Fibroblast of lung (primary cell): ENCODE measurements around the gene ZSWIM4. TPM values are rescaled to one million over a fixed set of nuclear protein-coding genes. Genes with fewer than 3 reads are reported as not detected.
A peak's percentile ranks its signal among the peaks of the same experiment; 100 is the strongest.
"Not testable (repeated sequence)": the region's sequence is repeated elsewhere in the genome, so short reads cannot be mapped to it uniquely, and the experiment has no call there.

Source experiments
- DNase-seq, 2 donors: peaks; one replicate each; pipeline versions ENCODE4 v3.0.0 to v3.0.0-alpha.2; 2010; ENCODE audit warnings: low read depth in 2 of 2
- H2AFZ ChIP-seq: 2 replicates; pipeline ENCODE4 v1.5.1; 2012; ENCODE audit warnings: low read length, control low read depth, inconsistent platforms
- H3K27ac ChIP-seq: 2 replicates; pipeline ENCODE4 v1.5.1; 2011; ENCODE audit warnings: low read length, control low read depth; ENCODE audit not compliant: insufficient read depth
- H3K27me3 ChIP-seq: 2 replicates; pipeline ENCODE4 v1.5.1; 2011; ENCODE audit warnings: mild to moderate bottlenecking, low read length; ENCODE audit not compliant: control insufficient read depth, insufficient read depth
- H3K36me3 ChIP-seq: 2 replicates; pipeline ENCODE4 v1.5.1; 2011; ENCODE audit warnings: low read length; ENCODE audit not compliant: control insufficient read depth, insufficient read depth
- H3K4me1 ChIP-seq: 2 replicates; pipeline ENCODE4 v1.5.1; 2011; ENCODE audit warnings: low read length; ENCODE audit not compliant: control insufficient read depth, insufficient read depth; ENCODE audit errors: extremely low read depth
- H3K4me2 ChIP-seq: 2 replicates; pipeline ENCODE4 v1.5.1; 2011; ENCODE audit warnings: low read length, control low read depth; ENCODE audit not compliant: insufficient read depth; ENCODE audit errors: extremely low read depth
- H3K4me3 ChIP-seq, 4 experiments: fragments of 200-600 bp in 1 of 4; sonication (generic) in 1 of 4; replicated peaks in 1 of 4; 2 replicates each; pipeline ENCODE4 v1.5.1; 2011 to 2016; ENCODE audit warnings: low read length in 4 of 4, low read depth in 3 of 4, mild to moderate bottlenecking in 3 of 4, control low read depth in 2 of 4, inconsistent platforms in 1 of 4, mixed read lengths in 1 of 4; ENCODE audit not compliant: insufficient read depth in 1 of 4; ENCODE audit errors: control extremely low read depth in 1 of 4
- H3K79me2 ChIP-seq: 2 replicates; pipeline ENCODE4 v1.5.1; 2012; ENCODE audit warnings: mild to moderate bottlenecking, low read length, inconsistent platforms; ENCODE audit not compliant: control insufficient read depth, insufficient read depth
- H3K9ac ChIP-seq: 2 replicates; pipeline ENCODE4 v1.5.1; 2011; ENCODE audit warnings: mild to moderate bottlenecking, low read length, control low read depth; ENCODE audit not compliant: insufficient read depth
- H3K9me3 ChIP-seq: 2 replicates; pipeline ENCODE4 v1.5.1; 2012; ENCODE audit warnings: low read depth, low read length; ENCODE audit not compliant: control insufficient read depth, insufficient read depth
- H4K20me1 ChIP-seq: 2 replicates; pipeline ENCODE4 v1.5.1; 2011; ENCODE audit warnings: low read length; ENCODE audit not compliant: control insufficient read depth, insufficient read depth; ENCODE audit errors: extremely low read depth
- EZH2 ChIP-seq: IDR thresholded peaks from 2 replicates; pipeline ENCODE4 v1.5.1; 2012; ENCODE audit warnings: low read length, control low read depth, mild to moderate bottlenecking; ENCODE audit errors: missing control alignments
- polyA plus RNA-seq, 2 donors: library from polyadenylated mRNA; depleted of rRNA in 1 of 2; stranded (reverse) in 1 of 2; unstranded in 1 of 2; fragments of >200 nt; gene quantifications; 2 replicates each; pipeline ENCODE4 v1.2.1, GENCODE V29; 2011 to 2012; ENCODE audit warnings: missing spikeins in 1 of 2
- total RNA-seq: library from RNA; depleted of rRNA; stranded (reverse); fragments of >200 nt; gene quantifications from 2 replicates; pipeline ENCODE4 v1.2.1, GENCODE V29; 2014
- TF ChIP-seq, protein P1 (sequence below), 2 donors: IDR thresholded peaks in 1 of 2; conservative IDR thresholded peaks in 1 of 2; 1 replicate in 1 of 2; 2 replicates in 1 of 2; pipeline ENCODE4 v1.5.1; 2011 to 2012; ENCODE audit warnings: low read length in 2 of 2, control low read depth in 1 of 2, inconsistent platforms in 1 of 2, low read depth in 1 of 2, mild to moderate bottlenecking in 1 of 2

ZSWIM4 gene
- total and polyA plus RNA-seq, 2 donors (not counting 1 experiment from before 2014, with no cell fraction given), result 1.6 to 5.6 TPM

DNA sequence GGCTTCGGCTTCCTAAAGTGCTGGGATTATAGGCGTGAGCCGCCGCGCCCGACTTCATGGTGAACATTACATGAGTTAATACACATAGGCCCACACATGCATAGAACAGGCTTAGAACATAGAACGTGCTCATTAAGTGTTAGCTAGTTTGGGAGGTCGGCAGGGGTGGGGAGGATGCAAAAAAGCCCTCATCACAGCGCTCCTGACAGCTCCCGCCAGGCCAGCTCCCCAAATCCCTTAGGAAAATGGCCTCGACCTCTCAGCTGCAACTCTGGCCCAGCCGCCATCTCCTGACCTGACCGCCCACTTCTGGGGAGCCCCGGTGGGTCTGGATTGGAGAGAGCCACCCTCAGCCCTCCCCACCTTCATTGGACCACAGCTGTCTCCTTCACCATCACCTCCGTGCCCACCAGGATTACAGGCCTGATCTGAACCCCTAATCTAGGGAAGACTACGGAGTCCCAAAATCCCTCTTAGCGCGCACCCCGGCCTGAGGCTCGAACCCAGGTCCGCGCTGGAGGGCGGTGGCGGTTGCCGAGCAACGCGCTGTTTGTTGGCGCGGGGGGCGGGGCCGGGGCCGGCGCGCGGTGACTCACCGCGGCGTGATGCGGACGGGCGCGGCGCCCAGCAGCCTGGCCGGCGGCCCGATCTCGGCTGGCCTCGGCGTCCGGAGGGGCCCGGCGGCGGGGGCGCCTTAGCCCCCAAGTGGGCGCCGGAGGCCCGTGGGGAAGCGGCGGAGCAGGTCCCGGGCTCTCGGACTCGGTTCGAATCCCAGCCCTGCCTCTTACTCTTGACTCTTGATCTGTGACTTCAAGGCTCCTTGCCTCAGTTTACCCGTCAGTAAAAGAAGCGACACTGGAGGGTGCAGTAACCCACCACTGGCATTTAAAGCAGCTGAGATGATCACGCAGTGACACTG is 55.0 kb downstream of the ZSWIM4 start:
- Histone ChIP-seq H3K27me3 (no peaks in the 10 kb centered on the region), H3K4me2 (peak overlapping the region; percentile 79), H2AFZ (peak overlapping the region; percentile 55), H3K9me3 (no peaks in the 10 kb centered on the region), H4K20me1 (no peaks in the 10 kb centered on the region), H3K79me2 (no peaks in the 10 kb centered on the region), H3K36me3 (no peaks in the 10 kb centered on the region), H3K9ac (peak overlapping the region; percentile 93), H3K4me1 (peaks cover 36% of the 10 kb centered on the region), H3K4me3 (peak overlapping the region; percentile 34 to 41 (median 40)), H3K27ac (peak overlapping the region; percentile 100)
- TF ChIP-seq, protein P1, sequence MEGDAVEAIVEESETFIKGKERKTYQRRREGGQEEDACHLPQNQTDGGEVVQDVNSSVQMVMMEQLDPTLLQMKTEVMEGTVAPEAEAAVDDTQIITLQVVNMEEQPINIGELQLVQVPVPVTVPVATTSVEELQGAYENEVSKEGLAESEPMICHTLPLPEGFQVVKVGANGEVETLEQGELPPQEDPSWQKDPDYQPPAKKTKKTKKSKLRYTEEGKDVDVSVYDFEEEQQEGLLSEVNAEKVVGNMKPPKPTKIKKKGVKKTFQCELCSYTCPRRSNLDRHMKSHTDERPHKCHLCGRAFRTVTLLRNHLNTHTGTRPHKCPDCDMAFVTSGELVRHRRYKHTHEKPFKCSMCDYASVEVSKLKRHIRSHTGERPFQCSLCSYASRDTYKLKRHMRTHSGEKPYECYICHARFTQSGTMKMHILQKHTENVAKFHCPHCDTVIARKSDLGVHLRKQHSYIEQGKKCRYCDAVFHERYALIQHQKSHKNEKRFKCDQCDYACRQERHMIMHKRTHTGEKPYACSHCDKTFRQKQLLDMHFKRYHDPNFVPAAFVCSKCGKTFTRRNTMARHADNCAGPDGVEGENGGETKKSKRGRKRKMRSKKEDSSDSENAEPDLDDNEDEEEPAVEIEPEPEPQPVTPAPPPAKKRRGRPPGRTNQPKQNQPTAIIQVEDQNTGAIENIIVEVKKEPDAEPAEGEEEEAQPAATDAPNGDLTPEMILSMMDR (conservative IDR thresholded peaks at IDR 0.05 in 1 of 2, IDR thresholded peaks at IDR 0.05 in 1 of 2; ENCODE audit: low read depth in 1 of 2, low read length in 2 of 2), result no peak
- TF ChIP-seq EZH2, result no peak
- DNase-seq, result peak; percentile 56 to 78

DNA sequence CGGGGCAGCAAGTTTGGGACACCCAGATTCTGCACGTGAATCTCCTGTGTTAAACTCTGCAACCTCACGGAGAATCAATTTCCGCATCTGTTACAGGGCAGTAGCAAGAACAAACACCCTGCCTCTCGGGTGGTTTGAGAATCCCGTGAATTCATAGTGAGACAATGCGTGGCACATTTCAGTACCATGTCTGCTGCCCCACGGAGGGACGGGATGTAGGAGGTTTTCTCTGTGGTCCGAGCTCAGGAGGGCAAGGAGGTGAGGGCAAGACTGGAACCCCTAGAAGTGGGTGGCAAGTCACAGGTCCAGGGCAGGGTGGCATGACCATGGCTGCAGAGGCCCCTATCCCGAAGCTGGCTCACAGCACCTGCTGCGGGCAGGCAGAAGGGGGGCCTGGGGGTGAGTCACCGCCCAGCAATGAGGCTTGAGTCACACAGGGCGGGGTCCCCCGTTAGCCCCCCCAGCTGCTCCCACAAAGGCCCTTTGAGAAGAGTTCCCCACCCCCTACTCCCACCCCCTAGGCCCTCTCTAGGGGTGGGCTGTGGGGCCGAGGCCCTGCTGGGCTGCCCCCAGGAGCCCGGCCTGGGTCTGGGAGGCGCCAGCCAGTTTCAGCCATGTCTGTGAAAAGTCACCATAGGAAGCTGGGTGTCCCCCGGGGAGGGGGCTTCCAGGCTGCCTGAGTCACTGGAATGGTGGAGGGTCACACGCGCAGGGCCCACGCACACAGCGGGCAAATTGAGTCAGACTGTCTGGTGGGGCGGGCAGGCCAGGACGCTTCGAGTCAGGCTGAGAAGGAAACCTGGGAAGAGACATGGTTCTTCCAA is 55.9 kb downstream of the ZSWIM4 start:
- H3K9me3 ChIP-seq, result no peaks in the 10 kb centered on the region
- no peaks in the 10 kb centered on the region for H4K20me1 ChIP-seq
- H3K4me2 ChIP-seq, result peak overlapping the region; percentile 79
- H3K36me3 ChIP-seq, result no peaks in the 10 kb centered on the region
- no peak for TF ChIP-seq EZH2
- TF ChIP-seq, protein P1 (conservative IDR thresholded peaks at IDR 0.05 in 1 of 2, IDR thresholded peaks at IDR 0.05 in 1 of 2; ENCODE audit: low read depth in 1 of 2, low read length in 2 of 2), result no peak
- H3K4me1 ChIP-seq, result peaks cover 34% of the 10 kb centered on the region
- no peaks in the 10 kb centered on the region for H3K79me2 ChIP-seq
- peak overlapping the region; percentile 93 for H3K9ac ChIP-seq
- no peak overlapping the region for H2AFZ ChIP-seq
- DNase-seq, result peak; percentile 95 to 96
- H3K27me3 ChIP-seq, result no peaks in the 10 kb centered on the region
- peak overlapping the region; percentile 34 to 41 (median 40) for H3K4me3 ChIP-seq
- peak overlapping the region; percentile 100 for H3K27ac ChIP-seq

DNA sequence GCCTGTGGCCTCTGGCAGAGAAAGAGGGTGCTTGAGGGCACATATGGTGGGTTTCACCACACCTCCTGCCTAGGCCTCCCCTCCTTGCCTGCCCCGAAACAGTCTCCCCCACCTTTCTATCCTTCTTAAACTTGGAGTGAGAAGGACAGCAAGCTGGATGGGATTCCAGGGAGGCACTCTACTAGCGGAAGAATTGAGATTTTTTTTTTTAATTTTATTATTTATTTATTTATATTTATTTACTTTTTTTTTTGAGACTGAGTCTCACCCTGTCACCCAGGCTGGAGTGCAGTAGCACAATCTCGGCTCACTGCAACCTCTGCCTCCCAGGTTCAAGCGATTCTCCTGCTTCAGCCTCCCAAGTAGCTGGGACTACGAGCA is 56.5 kb downstream of the ZSWIM4 start:
- H2AFZ ChIP-seq, H3K79me2 ChIP-seq, H4K20me1 ChIP-seq, H3K27me3 ChIP-seq, DNase-seq, H3K36me3 ChIP-seq, H3K9me3 ChIP-seq: not testable (repeated sequence)
- H3K27ac ChIP-seq, result peak overlapping the region; percentile 100
- peaks cover 30% of the 10 kb centered on the region for H3K4me1 ChIP-seq
- H3K9ac ChIP-seq, result peak overlapping the region; percentile 93
- peak overlapping the region in 1 of 4 experiments; percentile 20 for H3K4me3 ChIP-seq
- peak overlapping the region; percentile 0 for H3K4me2 ChIP-seq

DNA sequence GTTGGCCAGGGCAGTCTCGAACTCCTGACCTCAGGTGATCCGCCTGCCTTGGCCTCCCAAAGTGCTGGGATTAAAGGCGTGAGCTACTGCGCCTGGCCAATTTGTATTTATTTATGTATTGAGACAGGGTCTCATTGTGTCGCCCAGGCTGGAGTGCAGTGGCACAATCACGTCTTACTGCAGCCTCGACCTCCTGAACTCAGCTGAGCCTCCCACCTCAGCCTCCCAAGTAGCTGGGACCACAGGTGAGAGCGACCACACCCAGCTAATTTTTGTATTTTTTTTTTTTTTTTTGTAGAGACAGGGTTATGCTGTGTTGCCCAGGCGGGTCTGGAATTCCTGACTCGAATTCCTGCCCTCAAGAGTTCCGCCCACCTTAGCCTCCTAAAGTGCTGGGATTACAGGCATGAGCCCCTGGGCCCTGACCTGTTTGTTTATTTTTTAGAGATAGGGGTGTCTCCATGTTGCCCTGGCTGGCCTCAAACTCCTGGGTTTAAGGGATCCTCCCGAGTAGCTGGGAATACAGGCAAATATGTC is 57.0 kb downstream of the ZSWIM4 start:
- not testable (repeated sequence) for DNase-seq, H4K20me1 ChIP-seq, H3K27me3 ChIP-seq, H2AFZ ChIP-seq, H3K4me2 ChIP-seq, H3K9ac ChIP-seq, H3K36me3 ChIP-seq, H3K9me3 ChIP-seq, H3K79me2 ChIP-seq, H3K4me3 ChIP-seq
- Histone ChIP-seq H3K27ac (peak overlapping the region; percentile 100), H3K4me1 (peaks cover 26% of the 10 kb centered on the region)
